Activated CD8-positive, alpha-beta memory T cell treated with anti-CD3 and anti-CD28 coated beads, Interleukin-2, amount 50 U/mL, for 24 hours (primary cell): ENCODE results near the gene IGFBP7.

Experiments
- DNase-seq: peaks from one replicate; pipeline ENCODE4 v3.0.0-alpha.2; 2020; ENCODE audit errors: extremely low read depth

IGFBP7 gene

GRCh38 chr4:57129477-57129876 is 19.3 kb upstream of the IGFBP7 start:
- no peak for DNase-seq

- no peak for DNase-seq
These were observed 17.2 kb upstream of the IGFBP7 start for GRCh38 chr4:57127361-57127760.

GRCh38 chr4:57125996-57126395 is 15.8 kb upstream of the IGFBP7 start:
- DNase-seq, result no peak

GRCh38 chr4:57124145-57124544 is 14.0 kb upstream of the IGFBP7 start:
- no peak for DNase-seq

- no peak for DNase-seq
These were observed 12.8 kb upstream of the IGFBP7 start for GRCh38 chr4:57122959-57123358.

GRCh38 chr4:57119054-57119651 is 9.0 kb upstream of the IGFBP7 start:
- no peak for DNase-seq

- no peak for DNase-seq
These were observed 7.3 kb upstream of the IGFBP7 start for GRCh38 chr4:57117491-57117890.

GRCh38 chr4:57116245-57116644 is 6.1 kb upstream of the IGFBP7 start:
- no peak for DNase-seq

- no peak for DNase-seq
These were observed 4.8 kb upstream of the IGFBP7 start for GRCh38 chr4:57114973-57115372.

- DNase-seq, result no peak
These were observed 3.7 kb upstream of the IGFBP7 start for GRCh38 chr4:57113870-57114269.

- DNase-seq, result no peak
These were observed 691 bp upstream of the IGFBP7 start for GRCh38 chr4:57110640-57111511.

- no peak for DNase-seq
These were observed 756 bp downstream of the IGFBP7 start for GRCh38 chr4:57109411-57109846.

- DNase-seq, result no peak
These were observed 4.0 kb downstream of the IGFBP7 start for GRCh38 chr4:57106181-57106580.

GRCh38 chr4:57104706-57105560 is 5.3 kb downstream of the IGFBP7 start:
- DNase-seq, result no peak

- DNase-seq, result no peak
These were observed 7.1 kb downstream of the IGFBP7 start for GRCh38 chr4:57103051-57103450.

GRCh38 chr4:57102050-57102624 is 8.0 kb downstream of the IGFBP7 start:
- DNase-seq, result no peak

GRCh38 chr4:57100979-57101651 is 9.1 kb downstream of the IGFBP7 start:
- no peak for DNase-seq

- DNase-seq, result no peak
These were observed 10.8 kb downstream of the IGFBP7 start for GRCh38 chr4:57099363-57099762.

GRCh38 chr4:57098941-57099340 is 11.2 kb downstream of the IGFBP7 start:
- DNase-seq, result no peak

GRCh38 chr4:57098415-57098814 is 11.8 kb downstream of the IGFBP7 start:
- no peak for DNase-seq

- DNase-seq, result no peak
These were observed 12.5 kb downstream of the IGFBP7 start for GRCh38 chr4:57097711-57098110.
